ENCODE results near the gene ELMO1.

Gene ELMO1

GRCh38 chr7:37198041-37198905 lies 250.4 kb downstream of the ELMO1 start:
- no peak overlapping the region for H3K4me3 ChIP-seq (ENCODE audit: low read depth, low read length)
- TF ChIP-seq, protein P1, sequence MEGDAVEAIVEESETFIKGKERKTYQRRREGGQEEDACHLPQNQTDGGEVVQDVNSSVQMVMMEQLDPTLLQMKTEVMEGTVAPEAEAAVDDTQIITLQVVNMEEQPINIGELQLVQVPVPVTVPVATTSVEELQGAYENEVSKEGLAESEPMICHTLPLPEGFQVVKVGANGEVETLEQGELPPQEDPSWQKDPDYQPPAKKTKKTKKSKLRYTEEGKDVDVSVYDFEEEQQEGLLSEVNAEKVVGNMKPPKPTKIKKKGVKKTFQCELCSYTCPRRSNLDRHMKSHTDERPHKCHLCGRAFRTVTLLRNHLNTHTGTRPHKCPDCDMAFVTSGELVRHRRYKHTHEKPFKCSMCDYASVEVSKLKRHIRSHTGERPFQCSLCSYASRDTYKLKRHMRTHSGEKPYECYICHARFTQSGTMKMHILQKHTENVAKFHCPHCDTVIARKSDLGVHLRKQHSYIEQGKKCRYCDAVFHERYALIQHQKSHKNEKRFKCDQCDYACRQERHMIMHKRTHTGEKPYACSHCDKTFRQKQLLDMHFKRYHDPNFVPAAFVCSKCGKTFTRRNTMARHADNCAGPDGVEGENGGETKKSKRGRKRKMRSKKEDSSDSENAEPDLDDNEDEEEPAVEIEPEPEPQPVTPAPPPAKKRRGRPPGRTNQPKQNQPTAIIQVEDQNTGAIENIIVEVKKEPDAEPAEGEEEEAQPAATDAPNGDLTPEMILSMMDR (IDR thresholded peaks at IDR 0.05; ENCODE audit: low read depth, low read length), result no peak
- TF ChIP-seq, protein P2, sequence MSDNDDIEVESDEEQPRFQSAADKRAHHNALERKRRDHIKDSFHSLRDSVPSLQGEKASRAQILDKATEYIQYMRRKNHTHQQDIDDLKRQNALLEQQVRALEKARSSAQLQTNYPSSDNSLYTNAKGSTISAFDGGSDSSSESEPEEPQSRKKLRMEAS (IDR thresholded peaks at IDR 0.05; ENCODE audit: low read depth, low read length), result no peak
- TF ChIP-seq MYC (IDR thresholded peaks at IDR 0.05; ENCODE audit: low read depth, low read length) (no peak), POLR2A (IDR thresholded peaks at IDR 0.05; ENCODE audit: extremely low read depth, insufficient read length) (no peak)
- DNase-seq (ENCODE audit: low read depth), result no peak

DNA sequence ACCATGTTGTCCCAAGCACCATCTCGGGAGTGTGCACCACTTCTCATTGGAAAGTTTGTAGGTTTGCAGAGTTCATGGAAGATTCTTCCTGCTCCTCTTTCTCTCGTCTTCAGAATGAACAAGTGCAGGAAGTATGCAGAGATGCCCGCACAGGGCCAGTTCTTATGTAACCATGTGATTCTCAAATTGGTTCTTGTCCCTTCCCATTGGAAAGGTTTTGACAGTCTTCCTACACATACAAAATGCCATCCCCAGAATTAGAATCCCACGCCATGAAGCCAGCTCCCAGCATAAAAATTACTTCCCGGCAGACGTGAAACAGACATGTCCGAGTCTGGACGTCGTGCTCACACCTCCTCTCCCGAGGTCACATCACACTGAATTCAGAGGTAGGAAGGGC lies 251.6 kb downstream of the ELMO1 start:
- no peak for TF ChIP-seq MYC (IDR thresholded peaks at IDR 0.05; ENCODE audit: low read depth, low read length)
- TF ChIP-seq, protein P2 (IDR thresholded peaks at IDR 0.05; ENCODE audit: low read depth, low read length), result no peak
- TF ChIP-seq, protein P1 (IDR thresholded peaks at IDR 0.05; ENCODE audit: low read depth, low read length), result no peak
- TF ChIP-seq POLR2A (IDR thresholded peaks at IDR 0.05; ENCODE audit: extremely low read depth, insufficient read length), result no peak
- DNase-seq (ENCODE audit: low read depth), result no peak
- no peak overlapping the region for H3K4me3 ChIP-seq (ENCODE audit: low read depth, low read length)

GRCh38 chr7:37196676-37197075 lies 252.0 kb downstream of the ELMO1 start:
- no peak for DNase-seq (ENCODE audit: low read depth)
- no peak overlapping the region for H3K4me3 ChIP-seq (ENCODE audit: low read depth, low read length)
- TF ChIP-seq POLR2A (IDR thresholded peaks at IDR 0.05; ENCODE audit: extremely low read depth, insufficient read length), result no peak

- H3K4me3 ChIP-seq (ENCODE audit: low read depth, low read length), result no peak overlapping the region
- no peak for DNase-seq (ENCODE audit: low read depth)
- no peak for TF ChIP-seq MYC (IDR thresholded peaks at IDR 0.05; ENCODE audit: low read depth, low read length)
- TF ChIP-seq, protein P1 (IDR thresholded peaks at IDR 0.05; ENCODE audit: low read depth, low read length), result no peak
- TF ChIP-seq, protein P2 (IDR thresholded peaks at IDR 0.05; ENCODE audit: low read depth, low read length), result no peak
These were observed 253.3 kb downstream of the ELMO1 start for GRCh38 chr7:37195388-37195787.

- TF ChIP-seq POLR2A (IDR thresholded peaks at IDR 0.05; ENCODE audit: extremely low read depth, insufficient read length), result no peak
- no peak for TF ChIP-seq MYC (IDR thresholded peaks at IDR 0.05; ENCODE audit: low read depth, low read length)
- TF ChIP-seq, protein P1 (IDR thresholded peaks at IDR 0.05; ENCODE audit: low read depth, low read length), result no peak
- TF ChIP-seq, protein P2 (IDR thresholded peaks at IDR 0.05; ENCODE audit: low read depth, low read length), result no peak
- H3K4me3 ChIP-seq (ENCODE audit: low read depth, low read length), result no peak overlapping the region
- DNase-seq (ENCODE audit: low read depth), result no peak
These were observed 253.7 kb downstream of the ELMO1 start for GRCh38 chr7:37194943-37195342.

GRCh38 chr7:37193775-37194135 lies 254.9 kb downstream of the ELMO1 start:
- no peak for TF ChIP-seq MYC (IDR thresholded peaks at IDR 0.05; ENCODE audit: low read depth, low read length)
- TF ChIP-seq, protein P1 (IDR thresholded peaks at IDR 0.05; ENCODE audit: low read depth, low read length), result no peak
- TF ChIP-seq POLR2A (IDR thresholded peaks at IDR 0.05; ENCODE audit: extremely low read depth, insufficient read length), result no peak
- TF ChIP-seq, protein P2 (IDR thresholded peaks at IDR 0.05; ENCODE audit: low read depth, low read length), result no peak
- H3K4me3 ChIP-seq (ENCODE audit: low read depth, low read length), result no peak overlapping the region
- no peak for DNase-seq (ENCODE audit: low read depth)

Measured in NB4 (cell line).